ENCODE data around the gene LARP1. TPM values are rescaled to one million over a fixed set of nuclear protein-coding genes. Genes with fewer than 3 reads are reported as not detected.
"Not testable (repeated sequence)": the region's sequence is repeated elsewhere in the genome, so short reads cannot be mapped to it uniquely, and the experiment has no call there.

The LARP1 gene
- total and polyA plus RNA-seq, 2 experiments from 2014 or later = 133 to 302 TPM

DNA sequence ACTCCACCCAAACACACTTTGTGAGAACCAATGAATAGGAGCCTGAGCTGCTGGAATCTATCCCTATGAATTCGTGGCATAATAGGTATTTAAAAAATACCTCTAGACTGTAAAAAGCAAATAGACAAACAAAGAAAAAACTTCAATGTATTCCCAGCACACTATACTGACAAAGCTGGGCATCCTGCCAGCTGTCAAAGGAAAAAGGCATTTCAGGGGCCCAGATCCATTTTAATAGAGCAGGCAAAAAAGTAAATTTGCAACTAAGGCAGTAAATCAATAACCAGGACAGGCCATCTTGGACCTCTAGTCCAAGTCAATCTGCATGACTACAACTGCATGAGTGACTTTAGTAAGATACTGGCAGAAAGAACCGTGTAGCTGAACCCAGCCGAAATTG lies 25.6 kb upstream of the LARP1 start:
- Histone ChIP-seq H3K4me1 (ENCODE audit: insufficient read depth) (peaks cover 17% of the 10 kb centered on the region; the same call in 1 of the 2 replicates), H3K4me3 (no peak overlapping the region), H3K79me2 (replicated peaks; ENCODE audit: insufficient read depth) (peaks cover 29% of the 10 kb centered on the region), H3K27me3 (ENCODE audit: insufficient read depth) (no peaks in the 10 kb centered on the region), H2AFZ (no peak overlapping the region), H4K20me1 (replicated peaks; ENCODE audit: insufficient read depth) (no peaks in the 10 kb centered on the region; the same call in 1 of the 2 replicates), H3K27ac (ENCODE audit: low read depth) (no peak overlapping the region), H3K4me2 (no peak overlapping the region), H3K9me2 (ENCODE audit: insufficient read depth) (0 out of 2 replicates have a peak, but pooled peaks cover 3% of the 10 kb centered on the region), H3K36me3 (ENCODE audit: insufficient read depth) (no peaks in the 10 kb centered on the region), H3F3A (replicated peaks; ENCODE audit: low read depth) (no peaks in the 10 kb centered on the region; the same call in 1 of the 2 replicates)
- DNase-seq (ENCODE audit: low spot score) = no peak
- ATAC-seq = no peak
- no peak for TF ChIP-seq NANOG (IDR thresholded peaks at IDR 0.05; ENCODE audit: borderline replicate concordance)
- TF ChIP-seq, protein P1, sequence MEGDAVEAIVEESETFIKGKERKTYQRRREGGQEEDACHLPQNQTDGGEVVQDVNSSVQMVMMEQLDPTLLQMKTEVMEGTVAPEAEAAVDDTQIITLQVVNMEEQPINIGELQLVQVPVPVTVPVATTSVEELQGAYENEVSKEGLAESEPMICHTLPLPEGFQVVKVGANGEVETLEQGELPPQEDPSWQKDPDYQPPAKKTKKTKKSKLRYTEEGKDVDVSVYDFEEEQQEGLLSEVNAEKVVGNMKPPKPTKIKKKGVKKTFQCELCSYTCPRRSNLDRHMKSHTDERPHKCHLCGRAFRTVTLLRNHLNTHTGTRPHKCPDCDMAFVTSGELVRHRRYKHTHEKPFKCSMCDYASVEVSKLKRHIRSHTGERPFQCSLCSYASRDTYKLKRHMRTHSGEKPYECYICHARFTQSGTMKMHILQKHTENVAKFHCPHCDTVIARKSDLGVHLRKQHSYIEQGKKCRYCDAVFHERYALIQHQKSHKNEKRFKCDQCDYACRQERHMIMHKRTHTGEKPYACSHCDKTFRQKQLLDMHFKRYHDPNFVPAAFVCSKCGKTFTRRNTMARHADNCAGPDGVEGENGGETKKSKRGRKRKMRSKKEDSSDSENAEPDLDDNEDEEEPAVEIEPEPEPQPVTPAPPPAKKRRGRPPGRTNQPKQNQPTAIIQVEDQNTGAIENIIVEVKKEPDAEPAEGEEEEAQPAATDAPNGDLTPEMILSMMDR (conservative IDR thresholded peaks at IDR 0.05; ENCODE audit: low read depth in 2 of 2) = no peak
- no peak for TF ChIP-seq CREB1 (CRISPR knock-in tag; IDR thresholded peaks at IDR 0.05; ENCODE audit: low read depth)
- TF ChIP-seq REST (IDR thresholded peaks at IDR 0.05; ENCODE audit: unreplicated experiment) = no peak
- no peak for TF ChIP-seq ZNF114 (CRISPR knock-in tag; IDR thresholded peaks at IDR 0.05)
- no peak for TF ChIP-seq EZH2 (IDR thresholded peaks at IDR 0.05; ENCODE audit: low read depth, unreplicated experiment)
- TF ChIP-seq STAT1 (IDR thresholded peaks at IDR 0.05; ENCODE audit: unreplicated experiment) = no peak
- Mint-ChIP-seq H3K4me1 (peaks cover 31% of the 10 kb centered on the region), H3K36me3 (ENCODE audit: low read depth) (peaks cover 3% of the 10 kb centered on the region; the same call in 1 of the 3 replicates), H3K4me3 (no peak overlapping the region), H3K9me3 (no peaks in the 10 kb centered on the region), H3K27ac (no peak overlapping the region), H3K27me3 (ENCODE audit: insufficient read depth, low read depth, poor library complexity) (peaks cover 2% of the 10 kb centered on the region)

DNA sequence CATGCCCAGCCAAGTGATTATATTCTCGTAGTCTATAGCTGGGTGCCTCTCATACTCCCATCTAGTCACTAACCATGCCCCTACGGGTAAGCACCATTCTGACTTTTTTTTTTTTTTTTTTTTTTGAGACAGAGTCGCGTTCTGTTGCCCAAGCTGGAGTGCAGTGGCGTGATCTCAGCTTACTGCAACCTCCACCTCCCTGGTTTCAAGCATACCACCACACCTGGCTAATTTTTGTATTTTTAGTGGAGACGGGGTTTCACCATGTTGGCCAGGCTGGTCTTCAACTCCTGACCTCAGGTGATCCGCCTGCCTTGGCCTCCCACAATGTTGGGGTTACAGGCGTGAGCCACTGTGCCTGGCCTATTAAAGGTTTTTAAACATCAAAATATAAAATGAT lies 24.4 kb upstream of the LARP1 start:
- not testable (repeated sequence) for H3K27ac Mint-ChIP-seq; H3K9me2 ChIP-seq (ENCODE audit: insufficient read depth); DNase-seq (ENCODE audit: low spot score); H4K20me1 ChIP-seq (replicated peaks; ENCODE audit: insufficient read depth); H3K27ac ChIP-seq (ENCODE audit: low read depth); H3K27me3 ChIP-seq (ENCODE audit: insufficient read depth); H3K36me3 Mint-ChIP-seq (ENCODE audit: low read depth); H3K4me3 Mint-ChIP-seq; H2AFZ ChIP-seq; H3K27me3 Mint-ChIP-seq (ENCODE audit: insufficient read depth, low read depth, poor library complexity); H3K4me2 ChIP-seq; H3F3A ChIP-seq (replicated peaks; ENCODE audit: low read depth); H3K36me3 ChIP-seq (ENCODE audit: insufficient read depth); H3K9me3 Mint-ChIP-seq; H3K4me3 ChIP-seq; ATAC-seq
- Histone ChIP-seq H3K79me2 (replicated peaks; ENCODE audit: insufficient read depth) (peaks cover 19% of the 10 kb centered on the region), H3K4me1 (ENCODE audit: insufficient read depth) (peaks cover 17% of the 10 kb centered on the region; the same call in 1 of the 2 replicates)
- peaks cover 31% of the 10 kb centered on the region for H3K4me1 Mint-ChIP-seq

All from GM23338 (cell line).